Measurements from ENCODE around the gene ZYG11B.
"Not testable (repeated sequence)": the region's sequence is repeated elsewhere in the genome, so short reads cannot be mapped to it uniquely, and the experiment has no call there.

ZYG11B gene

GRCh38 chr1:52793717-52794116 is 67.5 kb downstream of the ZYG11B start:
- WGBS, 2 experiments = 91 to 94% methylated on average over 7 of the region's 7 CpGs
- not testable (repeated sequence) for H3K4me1 ChIP-seq (ENCODE audit: control insufficient read depth, insufficient read depth, low read length); H3K9me3 ChIP-seq (ENCODE audit: control insufficient read depth, low read length); H3K4me3 ChIP-seq (ENCODE audit: insufficient read depth, low read depth, low read length); H3K27me3 ChIP-seq (ENCODE audit: control insufficient read depth, insufficient read depth, low read length, poor library complexity, severe bottlenecking); H3K27ac ChIP-seq (ENCODE audit: insufficient read depth, low read depth, low read length, poor library complexity, severe bottlenecking)
- H3K36me3 ChIP-seq (ENCODE audit: control insufficient read depth, insufficient read depth, low read length) = peaks cover 11% of the 10 kb centered on the region

- H3K27me3 ChIP-seq (ENCODE audit: control insufficient read depth, insufficient read depth, low read length, poor library complexity, severe bottlenecking) = no peaks in the 10 kb centered on the region
- H3K9me3 ChIP-seq (ENCODE audit: control insufficient read depth, low read length) = no peaks in the 10 kb centered on the region
- H3K27ac ChIP-seq (ENCODE audit: insufficient read depth, low read depth, low read length, poor library complexity, severe bottlenecking) = no peak overlapping the region
- WGBS, 2 experiments = 95 to 99% methylated on average over 2 to 3 of the region's 3 CpGs
- no peak overlapping the region for H3K4me3 ChIP-seq (ENCODE audit: insufficient read depth, low read depth, low read length)
- H3K36me3 ChIP-seq (ENCODE audit: control insufficient read depth, insufficient read depth, low read length) = peaks cover 11% of the 10 kb centered on the region
- no peaks in the 10 kb centered on the region for H3K4me1 ChIP-seq (ENCODE audit: control insufficient read depth, insufficient read depth, low read length)
Measured at GRCh38 chr1:52795464-52795863, 69.2 kb downstream of the ZYG11B start.

- no peaks in the 10 kb centered on the region for H3K27me3 ChIP-seq (ENCODE audit: control insufficient read depth, insufficient read depth, low read length, poor library complexity, severe bottlenecking)
- H3K4me3 ChIP-seq (ENCODE audit: insufficient read depth, low read depth, low read length) = no peak overlapping the region
- no peak overlapping the region for H3K27ac ChIP-seq (ENCODE audit: insufficient read depth, low read depth, low read length, poor library complexity, severe bottlenecking)
- H3K36me3 ChIP-seq (ENCODE audit: control insufficient read depth, insufficient read depth, low read length) = peaks cover 16% of the 10 kb centered on the region
- 91 to 99% methylated on average over 3 of the region's 3 CpGs for WGBS, 2 experiments
- no peaks in the 10 kb centered on the region for H3K4me1 ChIP-seq (ENCODE audit: control insufficient read depth, insufficient read depth, low read length)
- no peaks in the 10 kb centered on the region for H3K9me3 ChIP-seq (ENCODE audit: control insufficient read depth, low read length)
Measured at GRCh38 chr1:52798331-52798730, 72.1 kb downstream of the ZYG11B start.

- no peaks in the 10 kb centered on the region for H3K27me3 ChIP-seq (ENCODE audit: control insufficient read depth, insufficient read depth, low read length, poor library complexity, severe bottlenecking)
- no peak overlapping the region for H3K27ac ChIP-seq (ENCODE audit: insufficient read depth, low read depth, low read length, poor library complexity, severe bottlenecking)
- H3K4me3 ChIP-seq (ENCODE audit: insufficient read depth, low read depth, low read length) = no peak overlapping the region
- H3K9me3 ChIP-seq (ENCODE audit: control insufficient read depth, low read length) = no peaks in the 10 kb centered on the region
- H3K4me1 ChIP-seq (ENCODE audit: control insufficient read depth, insufficient read depth, low read length) = no peaks in the 10 kb centered on the region
- H3K36me3 ChIP-seq (ENCODE audit: control insufficient read depth, insufficient read depth, low read length) = peaks cover 16% of the 10 kb centered on the region
Measured at GRCh38 chr1:52801011-52801410, 74.8 kb downstream of the ZYG11B start.

GRCh38 chr1:52804083-52804482 is 77.8 kb downstream of the ZYG11B start:
- WGBS, 2 experiments = 94% methylated on average over 3 of the region's 3 CpGs
- not testable (repeated sequence) for H3K4me3 ChIP-seq (ENCODE audit: insufficient read depth, low read depth, low read length); H3K9me3 ChIP-seq (ENCODE audit: control insufficient read depth, low read length); H3K4me1 ChIP-seq (ENCODE audit: control insufficient read depth, insufficient read depth, low read length); H3K27ac ChIP-seq (ENCODE audit: insufficient read depth, low read depth, low read length, poor library complexity, severe bottlenecking); H3K27me3 ChIP-seq (ENCODE audit: control insufficient read depth, insufficient read depth, low read length, poor library complexity, severe bottlenecking); H3K36me3 ChIP-seq (ENCODE audit: control insufficient read depth, insufficient read depth, low read length)

- peaks cover 21% of the 10 kb centered on the region for H3K36me3 ChIP-seq (ENCODE audit: control insufficient read depth, insufficient read depth, low read length)
- no peaks in the 10 kb centered on the region for H3K27me3 ChIP-seq (ENCODE audit: control insufficient read depth, insufficient read depth, low read length, poor library complexity, severe bottlenecking)
- no peak overlapping the region for H3K27ac ChIP-seq (ENCODE audit: insufficient read depth, low read depth, low read length, poor library complexity, severe bottlenecking)
- no peaks in the 10 kb centered on the region for H3K4me1 ChIP-seq (ENCODE audit: control insufficient read depth, insufficient read depth, low read length)
- no peaks in the 10 kb centered on the region for H3K9me3 ChIP-seq (ENCODE audit: control insufficient read depth, low read length)
- 98% methylated on average over 2 of the region's 2 CpGs for WGBS, 2 experiments
- no peak overlapping the region for H3K4me3 ChIP-seq (ENCODE audit: insufficient read depth, low read depth, low read length)
Measured at GRCh38 chr1:52814465-52814864, 88.2 kb downstream of the ZYG11B start.

- H3K4me1 ChIP-seq (ENCODE audit: control insufficient read depth, insufficient read depth, low read length); H3K27me3 ChIP-seq (ENCODE audit: control insufficient read depth, insufficient read depth, low read length, poor library complexity, severe bottlenecking); H3K4me3 ChIP-seq (ENCODE audit: insufficient read depth, low read depth, low read length); H3K9me3 ChIP-seq (ENCODE audit: control insufficient read depth, low read length); H3K27ac ChIP-seq (ENCODE audit: insufficient read depth, low read depth, low read length, poor library complexity, severe bottlenecking): not testable (repeated sequence)
- peaks cover 13% of the 10 kb centered on the region for H3K36me3 ChIP-seq (ENCODE audit: control insufficient read depth, insufficient read depth, low read length)
- 92 to 100% methylated on average over 5 of the region's 5 CpGs for WGBS, 2 experiments
Measured at GRCh38 chr1:52820830-52821229, 94.6 kb downstream of the ZYG11B start.

GRCh38 chr1:52825868-52826267 is 99.6 kb downstream of the ZYG11B start:
- H3K4me3 ChIP-seq (ENCODE audit: insufficient read depth, low read depth, low read length) = no peak overlapping the region
- H3K27ac ChIP-seq (ENCODE audit: insufficient read depth, low read depth, low read length, poor library complexity, severe bottlenecking) = no peak overlapping the region
- no CpG with 5 or more reads among the region's 1 CpG for WGBS, 2 experiments
- H3K27me3 ChIP-seq (ENCODE audit: control insufficient read depth, insufficient read depth, low read length, poor library complexity, severe bottlenecking) = no peaks in the 10 kb centered on the region
- peaks cover 13% of the 10 kb centered on the region for H3K36me3 ChIP-seq (ENCODE audit: control insufficient read depth, insufficient read depth, low read length)
- no peaks in the 10 kb centered on the region for H3K9me3 ChIP-seq (ENCODE audit: control insufficient read depth, low read length)
- no peaks in the 10 kb centered on the region for H3K4me1 ChIP-seq (ENCODE audit: control insufficient read depth, insufficient read depth, low read length)

GRCh38 chr1:52834798-52835197 is 108.5 kb downstream of the ZYG11B start:
- no peak overlapping the region for H3K4me3 ChIP-seq (ENCODE audit: insufficient read depth, low read depth, low read length)
- H3K4me1 ChIP-seq (ENCODE audit: control insufficient read depth, insufficient read depth, low read length) = no peaks in the 10 kb centered on the region
- no peak overlapping the region for H3K27ac ChIP-seq (ENCODE audit: insufficient read depth, low read depth, low read length, poor library complexity, severe bottlenecking)
- no peaks in the 10 kb centered on the region for H3K27me3 ChIP-seq (ENCODE audit: control insufficient read depth, insufficient read depth, low read length, poor library complexity, severe bottlenecking)
- 92 to 93% methylated on average over 3 of the region's 3 CpGs for WGBS, 2 experiments
- H3K36me3 ChIP-seq (ENCODE audit: control insufficient read depth, insufficient read depth, low read length) = no peaks in the 10 kb centered on the region
- no peaks in the 10 kb centered on the region for H3K9me3 ChIP-seq (ENCODE audit: control insufficient read depth, low read length)

- WGBS, 2 experiments = 40 to 42% methylated on average over 3 of the region's 3 CpGs
- H3K27ac ChIP-seq (ENCODE audit: insufficient read depth, low read depth, low read length, poor library complexity, severe bottlenecking) = no peak overlapping the region
Measured at GRCh38 chr1:52836035-52836434, 109.8 kb downstream of the ZYG11B start.

GRCh38 chr1:52839175-52839574 is 112.9 kb downstream of the ZYG11B start:
- H3K36me3 ChIP-seq (ENCODE audit: control insufficient read depth, insufficient read depth, low read length); H3K27ac ChIP-seq (ENCODE audit: insufficient read depth, low read depth, low read length, poor library complexity, severe bottlenecking); H3K4me3 ChIP-seq (ENCODE audit: insufficient read depth, low read depth, low read length); H3K4me1 ChIP-seq (ENCODE audit: control insufficient read depth, insufficient read depth, low read length); H3K9me3 ChIP-seq (ENCODE audit: control insufficient read depth, low read length): not testable (repeated sequence)
- 91 to 96% methylated on average over 10 of the region's 10 CpGs for WGBS, 2 experiments
- peaks cover 36% of the 10 kb centered on the region for H3K27me3 ChIP-seq (ENCODE audit: control insufficient read depth, insufficient read depth, low read length, poor library complexity, severe bottlenecking)

More at GRCh38 chr1:52836035-52836434, 109.8 kb downstream of the ZYG11B start:
- Histone ChIP-seq H3K9me3 (ENCODE audit: control insufficient read depth, low read length) (no peaks in the 10 kb centered on the region), H3K4me1 (ENCODE audit: control insufficient read depth, insufficient read depth, low read length) (no peaks in the 10 kb centered on the region), H3K36me3 (ENCODE audit: control insufficient read depth, insufficient read depth, low read length) (no peaks in the 10 kb centered on the region), H3K27me3 (ENCODE audit: control insufficient read depth, insufficient read depth, low read length, poor library complexity, severe bottlenecking) (peaks cover 4% of the 10 kb centered on the region), H3K4me3 (ENCODE audit: insufficient read depth, low read depth, low read length) (no peak overlapping the region)
